OCI-M2 (cell line): ENCODE measurements around the gene CITED1.

Source experiments
- DNase-seq: peaks from one replicate; lab custom pipeline; 2025; ENCODE audit not compliant: unreplicated experiment; lab: John Stamatoyannopoulos, UW

CITED1 gene

GRCh38 chrX:72271091-72271788 is 34.5 kb downstream of the CITED1 start:
- no peak for DNase-seq

DNA sequence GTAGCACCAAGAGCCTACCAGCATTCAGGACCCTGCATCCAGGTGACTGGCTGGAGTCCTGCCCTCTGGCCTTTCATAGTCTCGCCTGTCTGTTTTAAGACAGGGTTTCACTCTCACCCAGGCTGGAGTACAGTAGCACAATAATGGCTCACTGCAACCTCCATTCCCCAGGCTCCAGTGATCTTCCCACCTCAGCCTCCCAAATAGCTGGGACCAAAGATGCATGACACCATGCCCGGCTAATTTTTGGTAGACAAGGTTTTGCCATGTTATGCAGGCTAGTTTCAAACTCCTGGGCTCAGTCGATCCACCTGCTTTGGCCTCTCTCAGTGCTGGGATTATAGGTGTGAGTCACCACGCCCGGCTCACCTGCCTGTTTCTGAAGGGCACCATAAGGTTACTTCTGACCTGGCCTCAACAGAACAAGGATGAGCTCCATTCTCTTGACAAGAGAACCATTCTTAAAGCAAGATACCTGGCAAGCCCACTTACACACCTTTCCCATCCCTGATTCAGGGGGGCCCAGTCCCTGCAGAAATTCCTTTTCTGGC is 35.3 kb downstream of the CITED1 start:
- DNase-seq: no peak

DNA sequence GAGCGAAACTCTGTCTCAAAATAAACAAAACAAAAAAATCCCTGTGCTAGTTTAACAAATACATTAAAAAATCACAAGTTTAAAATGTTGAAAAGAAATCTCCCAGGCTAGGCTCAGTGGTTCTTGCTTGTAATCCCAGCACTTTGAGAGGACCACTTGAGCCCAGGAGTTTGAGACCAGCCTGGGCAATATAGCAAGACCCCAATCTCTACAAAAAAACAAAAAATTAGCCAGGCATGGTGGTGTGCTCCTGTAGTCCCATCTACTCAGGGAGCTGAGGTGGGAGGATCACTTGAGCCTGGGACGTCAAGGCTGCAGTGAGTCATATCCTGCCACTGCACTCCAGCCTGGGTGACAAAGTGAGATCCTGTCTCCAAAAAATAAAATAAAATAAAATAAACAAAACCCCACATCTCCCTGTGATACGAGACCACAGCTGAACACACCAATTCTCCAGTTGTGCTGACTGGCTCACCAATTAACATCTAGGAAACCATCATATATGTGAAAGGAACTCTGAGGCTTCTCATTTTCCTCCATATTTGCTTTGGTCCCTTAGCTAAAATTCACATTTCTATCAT is 36.0 kb downstream of the CITED1 start:
- DNase-seq: no peak

DNA sequence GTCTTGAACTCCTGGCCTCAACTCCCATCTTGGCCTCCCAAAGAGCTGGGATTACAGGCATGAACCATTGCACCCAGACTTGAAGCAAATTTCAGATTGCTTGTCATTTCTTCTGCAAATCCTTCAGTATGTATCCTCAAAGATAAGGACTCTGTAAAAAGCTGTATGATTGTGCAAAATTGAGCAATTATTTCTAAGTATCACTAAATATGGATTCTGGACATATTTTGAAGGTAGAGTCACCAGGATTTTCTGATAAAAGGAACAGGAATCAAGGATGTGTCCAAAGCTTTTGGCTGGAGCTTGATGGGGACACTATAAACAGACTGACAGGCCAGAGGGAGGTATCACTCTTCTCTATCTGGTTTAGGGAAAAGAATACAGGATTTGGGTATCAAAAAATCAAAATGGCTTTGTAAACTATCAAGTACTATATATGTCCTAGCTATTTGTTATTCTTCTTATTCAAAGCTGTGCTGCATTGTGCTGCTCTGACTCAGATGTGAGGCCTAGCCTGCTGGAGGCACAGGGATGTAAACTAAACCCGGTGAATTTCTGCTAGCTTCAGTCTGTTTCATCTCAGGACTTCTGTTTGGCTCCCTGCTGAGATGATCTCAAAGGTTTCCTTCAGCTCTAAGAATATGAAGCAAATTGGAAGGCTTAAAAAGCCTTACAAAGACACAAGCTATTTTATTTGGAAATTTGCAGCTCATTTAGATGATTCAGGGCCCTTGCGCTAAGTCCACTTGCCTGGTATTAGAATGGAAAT is 36.9 kb downstream of the CITED1 start:
- DNase-seq: no peak

DNA sequence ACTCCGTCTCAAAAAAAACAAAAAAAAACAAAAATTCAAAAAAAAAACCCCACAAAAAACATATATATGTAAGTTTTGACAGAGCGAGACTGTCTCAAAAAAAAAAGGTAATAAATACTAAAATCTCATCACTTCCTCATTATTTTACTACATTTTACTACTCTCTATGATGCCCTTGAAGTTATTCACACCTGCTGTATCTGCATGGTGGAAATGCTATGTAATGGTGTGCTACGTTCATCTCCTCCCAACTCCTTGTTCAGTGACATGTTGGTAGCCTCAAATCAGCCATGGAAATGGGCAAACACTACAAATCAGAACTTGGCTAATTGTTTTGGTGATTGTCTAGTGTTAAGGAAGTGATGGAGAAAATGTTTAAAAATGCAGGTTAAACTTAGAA is 40.5 kb downstream of the CITED1 start:
- no peak for DNase-seq

DNA sequence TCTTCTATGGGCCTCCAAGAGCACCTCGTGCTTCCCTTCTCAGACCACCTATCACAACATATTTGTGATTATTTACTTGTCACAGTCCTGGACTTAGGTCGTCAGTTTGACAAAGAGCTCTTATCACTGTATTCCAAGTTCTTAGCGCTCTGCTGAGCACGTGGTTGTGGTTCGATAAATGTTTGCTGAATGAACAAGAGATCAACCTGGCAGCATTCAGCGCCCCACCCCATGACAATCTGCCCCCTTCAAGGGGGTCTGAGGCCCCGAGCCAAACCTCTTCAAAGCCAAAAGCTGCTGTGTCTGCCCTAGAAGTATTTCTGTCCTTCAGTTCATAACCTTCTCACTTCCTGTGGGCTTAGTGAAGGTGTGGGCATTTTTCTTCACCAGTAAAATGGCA is 43.6 kb downstream of the CITED1 start:
- no peak for DNase-seq

DNA sequence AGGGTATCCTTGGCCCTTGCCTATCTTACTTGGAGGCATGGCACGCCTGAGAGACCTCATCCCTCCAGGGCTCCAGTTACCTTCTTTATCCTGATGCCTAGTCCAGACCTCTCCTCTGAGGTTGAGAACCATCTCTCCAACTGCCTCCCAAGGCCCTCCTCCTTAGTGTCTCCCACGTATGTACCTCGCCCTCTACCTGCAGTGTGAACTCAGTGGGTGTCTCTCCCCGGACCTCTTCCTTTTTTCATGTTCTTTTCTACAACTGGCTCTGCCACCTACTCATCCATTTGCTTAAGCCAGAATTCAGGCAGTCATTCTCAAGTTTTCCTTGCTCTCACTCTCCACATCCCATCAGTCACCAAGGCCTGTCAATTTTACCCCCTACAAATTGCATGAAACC is 45.3 kb downstream of the CITED1 start:
- no peak for DNase-seq

DNA sequence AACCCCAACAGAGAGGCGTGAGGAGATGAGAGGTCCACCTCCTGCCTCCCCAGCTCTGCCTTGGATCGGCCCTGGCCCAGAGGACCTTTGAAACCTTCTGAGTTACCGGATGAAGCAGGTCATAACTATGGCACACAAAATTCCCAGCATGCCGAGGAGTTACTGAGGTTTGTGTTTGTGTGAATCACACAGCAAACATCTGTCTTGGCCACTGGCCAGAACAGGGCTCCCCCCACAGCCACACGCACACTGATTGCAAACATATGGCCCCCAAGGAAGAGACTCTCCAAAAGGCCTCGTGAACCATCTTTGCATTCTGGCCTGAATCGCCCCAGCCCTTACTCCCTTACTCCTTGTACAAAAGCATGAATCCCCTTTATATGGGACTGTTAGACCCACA is 47.5 kb downstream of the CITED1 start:
- DNase-seq: no peak

DNA sequence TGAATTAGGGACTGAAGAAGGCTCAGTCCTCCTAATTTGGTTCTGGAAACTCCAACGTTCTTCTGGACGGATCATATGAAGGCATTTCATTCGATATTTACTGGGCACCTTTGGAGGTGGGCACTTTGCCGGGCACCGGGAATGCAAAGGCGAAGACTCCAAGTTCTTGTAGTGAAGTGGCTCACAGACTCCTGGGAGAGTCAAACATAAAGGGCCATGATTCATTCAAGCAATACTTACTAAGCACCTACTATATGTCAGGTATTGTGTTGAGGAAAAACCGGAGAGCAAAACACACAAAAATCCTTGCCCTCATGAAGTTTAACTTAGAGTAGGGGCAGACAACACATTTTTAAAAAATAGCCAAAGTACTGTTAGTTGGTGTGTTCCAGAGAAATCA is 49.9 kb downstream of the CITED1 start:
- no peak for DNase-seq

GRCh38 chrX:72255445-72255844 is 50.3 kb downstream of the CITED1 start:
- DNase-seq: no peak

GRCh38 chrX:72254816-72255215 is 50.9 kb downstream of the CITED1 start:
- no peak for DNase-seq

GRCh38 chrX:72253686-72254085 is 52.0 kb downstream of the CITED1 start:
- DNase-seq: no peak
